DMS 273 (cell line): Measurements from ENCODE around the gene NCKAP5L.

Experiments
- DNase-seq: peaks from one replicate; lab custom pipeline; 2025; ENCODE audit not compliant: unreplicated experiment; lab: John Stamatoyannopoulos, UW

The NCKAP5L gene

DNA sequence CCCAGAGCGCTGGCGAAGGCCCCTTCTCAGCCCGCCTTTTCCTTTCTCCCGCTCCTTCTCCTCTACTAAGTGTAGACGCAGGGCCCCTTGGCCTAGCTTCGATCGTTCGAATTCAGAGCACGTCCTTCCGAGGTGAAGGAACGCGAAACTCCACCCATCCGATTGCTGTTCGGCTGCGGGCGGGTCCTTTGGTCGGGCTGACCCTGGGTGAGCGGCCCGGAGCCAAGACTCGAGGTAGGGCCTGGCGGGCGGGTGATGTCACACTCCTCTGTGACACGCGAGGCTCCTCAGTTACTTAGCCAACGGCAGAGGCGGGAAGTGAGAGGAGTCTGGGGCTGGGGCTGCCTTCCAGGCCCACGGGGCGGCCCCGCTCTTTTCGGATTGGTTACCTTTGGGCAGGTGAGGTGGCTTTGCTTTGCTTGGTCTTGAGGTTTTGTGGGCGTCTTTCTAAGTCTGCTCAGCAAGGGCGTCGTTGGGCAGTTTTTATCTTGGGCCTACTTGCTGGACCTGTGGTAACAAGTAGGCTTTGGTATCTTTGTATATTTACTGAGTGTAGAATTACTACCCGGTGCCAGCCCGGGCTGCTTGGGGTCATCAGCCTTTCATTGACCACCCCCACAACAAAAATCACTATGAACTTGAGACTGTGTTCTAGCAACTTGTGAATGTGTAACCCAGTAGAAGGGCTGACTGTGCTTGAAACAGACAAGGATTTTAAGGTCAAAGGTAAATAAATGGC, 86.2 kb downstream of the NCKAP5L start:
- peak; percentile 81 for DNase-seq
